Activated CD8-positive, alpha-beta memory T cell treated with anti-CD3 and anti-CD28 coated beads for 24 hours (primary cell): Measurements from ENCODE around the gene LIPI.
"Not testable (repeated sequence)": the region's sequence is repeated elsewhere in the genome, so short reads cannot be mapped to it uniquely, and the experiment has no call there.

ENCODE experiments used
- DNase-seq: peaks from one replicate; pipeline ENCODE4 v3.0.0-alpha.2; 2020

LIPI gene

GRCh38 chr21:14072761-14073535 is 137.8 kb downstream of the LIPI start:
- DNase-seq = peak; percentile 52

- peak; percentile 7 for DNase-seq
These were observed 138.6 kb downstream of the LIPI start for GRCh38 chr21:14071902-14072734.

- DNase-seq = no peak
These were observed 139.8 kb downstream of the LIPI start for GRCh38 chr21:14070968-14071367.

GRCh38 chr21:14070049-14070893 is 140.5 kb downstream of the LIPI start:
- DNase-seq = no peak

GRCh38 chr21:14064296-14064645 is 146.5 kb downstream of the LIPI start:
- DNase-seq = no peak

- DNase-seq = not testable (repeated sequence)
These were observed 147.0 kb downstream of the LIPI start for GRCh38 chr21:14063620-14064295.

- not testable (repeated sequence) for DNase-seq
These were observed 148.1 kb downstream of the LIPI start for GRCh38 chr21:14062684-14063083.

GRCh38 chr21:14061820-14062219 is 148.9 kb downstream of the LIPI start:
- not testable (repeated sequence) for DNase-seq

GRCh38 chr21:14058995-14059627 is 151.6 kb downstream of the LIPI start:
- not testable (repeated sequence) for DNase-seq
